Lower lobe of right lung (tissue), 2 donors: ENCODE results near the gene OR51L1. TPM values are rescaled to one million over a fixed set of nuclear protein-coding genes. Genes with fewer than 3 reads are reported as not detected.

ENCODE experiments used
- ATAC-seq, 2 donors: fragments of 200-7000 bp; cut with Tn5 transposase; one replicate each; pipeline ENCODE4 v1.9.1; 2020 to 2022; ENCODE audit warnings: mild to moderate bottlenecking in 2 of 2, moderate library complexity in 2 of 2
- DNase-seq: peaks from one replicate; pipeline ENCODE4 v3.0.0-alpha.2; 2020
- H3K27ac ChIP-seq: fragments of 200-600 bp; one replicate; pipeline ENCODE4 v1.8.0; 2022
- H3K27me3 ChIP-seq: fragments of 200-600 bp; one replicate; pipeline ENCODE4 v1.8.0; 2022; ENCODE audit warnings: low read depth
- H3K36me3 ChIP-seq: fragments of 200-600 bp; one replicate; pipeline ENCODE4 v1.8.0; 2022; ENCODE audit warnings: mild to moderate bottlenecking
- H3K4me1 ChIP-seq: fragments of 200-600 bp; one replicate; pipeline ENCODE4 v1.8.0; 2022
- H3K4me3 ChIP-seq: fragments of 200-600 bp; one replicate; pipeline ENCODE4 v1.8.0; 2022; ENCODE audit warnings: mild to moderate bottlenecking
- H3K9me3 ChIP-seq: fragments of 200-600 bp; one replicate; pipeline ENCODE4 v1.8.0; 2022
- intact Hi-C: fragments of 100-400 bp; cut with DNase I; formaldehyde crosslinking; loops from one replicate; pipeline ENCODE4 v1.11.0; 2022
- total RNA-seq: library from RNA; stranded (reverse); fragmentation: NEBNext Ultra II Directional; extraction: Animal tissue kit (Norgen Biotek cat#: 25700); gene quantifications from one replicate; pipeline ENCODE4 v1.2.1, GENCODE V29; 2021
- TF ChIP-seq, protein P1 (sequence below): fragments of 200-600 bp; IDR thresholded peaks from one replicate; pipeline ENCODE4 v1.8.0; 2022; ENCODE audit warnings: antibody characterized with exemption, mild to moderate bottlenecking
- donor health status: DM: no; HTN: yes; CAD: no; lungs with severe emphysema.

OR51L1 gene
- total RNA-seq, 1 donor from 2014 or later = not detected

DNA sequence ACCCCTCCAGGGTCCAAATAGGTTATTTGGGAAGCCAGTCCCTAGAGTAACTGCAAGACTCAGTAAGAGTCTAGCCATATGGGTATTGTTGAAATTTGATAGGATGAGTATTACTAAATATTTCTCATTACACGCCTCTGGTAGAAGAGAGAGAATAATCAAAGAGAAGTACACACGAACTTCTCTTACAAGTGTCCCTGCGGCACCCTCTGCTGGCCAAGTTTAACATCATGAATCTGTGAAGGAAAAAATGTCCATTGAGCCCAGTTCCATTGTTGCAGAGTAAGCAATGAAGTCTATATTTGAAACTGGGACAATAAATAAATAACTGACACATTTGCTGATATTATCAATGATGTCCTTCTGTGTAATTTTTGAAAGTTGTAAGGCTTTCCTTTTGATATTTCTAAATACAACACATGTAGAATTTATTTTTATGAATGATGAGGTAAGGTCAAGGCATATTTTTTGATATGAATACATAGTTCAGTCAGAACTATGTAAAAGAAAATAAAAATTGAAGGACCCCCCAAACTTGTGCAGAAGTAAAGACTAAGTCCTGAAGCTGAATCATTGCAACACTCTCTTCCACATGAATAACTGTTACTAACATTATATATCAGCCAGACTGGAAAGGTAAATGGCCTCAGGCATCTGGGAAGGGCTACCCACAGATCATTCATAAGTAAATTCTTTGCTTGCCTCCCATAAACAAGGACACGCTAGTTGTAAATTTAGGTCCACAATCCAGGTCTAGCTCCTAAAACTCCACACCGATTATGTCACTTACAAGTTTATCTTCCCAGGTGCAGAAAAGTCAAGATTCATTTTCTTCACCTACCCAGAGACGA, 10.0 kb downstream of the OR51L1 start:
- no peak overlapping the region for H3K27ac ChIP-seq
- no peaks in the 10 kb centered on the region for H3K4me1 ChIP-seq
- DNase-seq = no peak
- H3K9me3 ChIP-seq = no peaks in the 10 kb centered on the region
- no peaks in the 10 kb centered on the region for H3K27me3 ChIP-seq
- ATAC-seq = peak in 1 of 2 donors; percentile 44
- TF ChIP-seq, protein P1, sequence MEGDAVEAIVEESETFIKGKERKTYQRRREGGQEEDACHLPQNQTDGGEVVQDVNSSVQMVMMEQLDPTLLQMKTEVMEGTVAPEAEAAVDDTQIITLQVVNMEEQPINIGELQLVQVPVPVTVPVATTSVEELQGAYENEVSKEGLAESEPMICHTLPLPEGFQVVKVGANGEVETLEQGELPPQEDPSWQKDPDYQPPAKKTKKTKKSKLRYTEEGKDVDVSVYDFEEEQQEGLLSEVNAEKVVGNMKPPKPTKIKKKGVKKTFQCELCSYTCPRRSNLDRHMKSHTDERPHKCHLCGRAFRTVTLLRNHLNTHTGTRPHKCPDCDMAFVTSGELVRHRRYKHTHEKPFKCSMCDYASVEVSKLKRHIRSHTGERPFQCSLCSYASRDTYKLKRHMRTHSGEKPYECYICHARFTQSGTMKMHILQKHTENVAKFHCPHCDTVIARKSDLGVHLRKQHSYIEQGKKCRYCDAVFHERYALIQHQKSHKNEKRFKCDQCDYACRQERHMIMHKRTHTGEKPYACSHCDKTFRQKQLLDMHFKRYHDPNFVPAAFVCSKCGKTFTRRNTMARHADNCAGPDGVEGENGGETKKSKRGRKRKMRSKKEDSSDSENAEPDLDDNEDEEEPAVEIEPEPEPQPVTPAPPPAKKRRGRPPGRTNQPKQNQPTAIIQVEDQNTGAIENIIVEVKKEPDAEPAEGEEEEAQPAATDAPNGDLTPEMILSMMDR = peak; percentile 55
- no peaks in the 10 kb centered on the region for H3K36me3 ChIP-seq
- intact Hi-C loops = no loop called here
- H3K4me3 ChIP-seq = no peak overlapping the region

DNA sequence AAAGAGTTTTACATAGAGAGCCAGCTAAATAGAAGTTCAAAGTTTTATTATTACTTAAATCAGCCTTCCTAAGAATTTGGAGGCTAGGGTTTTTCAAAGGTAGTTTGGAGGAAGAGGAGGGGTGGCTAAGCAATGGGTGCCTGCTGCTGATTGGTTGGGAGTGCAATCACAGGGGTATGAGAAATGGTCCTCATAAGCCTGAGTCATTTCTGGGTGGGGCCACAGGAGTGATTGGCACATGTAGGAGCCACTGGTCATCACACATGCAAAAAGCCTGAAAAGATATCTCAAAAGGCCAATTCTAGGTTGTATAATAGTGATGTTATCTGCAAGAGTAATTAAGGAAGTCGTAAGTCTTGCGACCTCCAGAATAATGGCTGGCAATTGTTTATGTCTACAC, 12.9 kb downstream of the OR51L1 start:
- Histone ChIP-seq H3K4me3 (no peak overlapping the region), H3K9me3 (no peaks in the 10 kb centered on the region), H3K27ac (no peak overlapping the region), H3K4me1 (no peaks in the 10 kb centered on the region), H3K27me3 (no peaks in the 10 kb centered on the region), H3K36me3 (no peaks in the 10 kb centered on the region)
- intact Hi-C loops = no loop called here
- no peak for ATAC-seq
- TF ChIP-seq, protein P1 = no peak
- DNase-seq = no peak

DNA sequence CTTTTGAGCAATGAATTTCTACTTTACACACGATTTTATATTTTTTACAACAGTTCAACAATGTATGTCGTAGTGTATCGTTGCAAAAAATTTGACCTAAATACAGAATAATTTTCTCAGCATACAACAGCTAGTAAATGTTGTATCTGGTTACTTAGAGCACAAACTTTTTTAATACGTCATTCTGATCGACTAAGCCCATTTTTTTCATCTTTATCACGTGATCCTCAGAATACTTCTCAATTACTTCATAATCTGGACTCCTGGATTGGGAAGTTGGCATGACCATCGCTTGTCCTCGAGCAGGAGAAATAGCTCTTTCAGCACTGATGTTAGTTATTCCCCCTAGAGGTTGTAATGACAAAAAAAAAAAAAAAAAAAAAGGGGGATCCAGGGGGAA, 16.6 kb downstream of the OR51L1 start:
- no peak overlapping the region for H3K4me3 ChIP-seq
- no peaks in the 10 kb centered on the region for H3K4me1 ChIP-seq
- ATAC-seq = no peak
- no peaks in the 10 kb centered on the region for H3K9me3 ChIP-seq
- H3K27me3 ChIP-seq = no peaks in the 10 kb centered on the region
- H3K36me3 ChIP-seq = no peaks in the 10 kb centered on the region
- TF ChIP-seq, protein P1 = no peak
- no peak for DNase-seq
- intact Hi-C loops = no loop called here
- H3K27ac ChIP-seq = no peak overlapping the region

DNA sequence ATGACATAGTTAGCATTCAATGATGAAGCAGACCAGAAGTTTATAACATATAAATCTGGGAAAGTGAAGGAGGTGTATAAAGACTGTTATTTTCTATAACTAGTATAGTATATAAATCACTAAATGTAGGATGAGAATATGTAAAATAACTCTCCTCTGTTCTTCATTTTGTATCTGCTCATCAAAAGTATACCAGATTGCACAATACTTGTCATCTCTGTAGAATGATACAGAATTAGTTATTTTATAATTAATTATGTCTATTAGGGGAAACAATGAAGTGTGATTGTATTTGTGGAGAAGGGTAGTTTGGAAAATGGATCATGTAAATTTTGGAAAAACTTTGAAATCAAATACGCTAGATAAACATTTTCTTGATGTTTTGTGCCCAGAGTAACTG, 18.4 kb downstream of the OR51L1 start:
- ATAC-seq = no peak
- intact Hi-C loops = no loop called here

DNA sequence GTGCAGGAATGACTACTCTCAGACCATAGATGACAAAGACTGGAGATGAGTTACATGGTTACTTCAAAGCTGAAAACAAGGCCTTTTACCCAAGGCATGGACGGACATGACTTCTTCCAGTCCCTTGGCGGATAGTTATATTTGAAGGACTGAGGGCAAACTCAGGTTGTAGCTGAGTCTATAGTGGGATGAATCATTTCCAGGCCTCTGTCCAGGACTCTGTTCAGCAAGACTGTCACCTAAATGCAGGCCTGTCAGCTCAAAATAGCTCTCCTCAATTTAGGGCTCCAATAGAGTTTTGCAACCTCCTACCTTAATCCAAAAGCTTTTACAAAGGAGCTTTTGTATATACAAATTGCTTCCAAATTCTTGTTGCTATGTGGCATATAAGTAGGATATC, 27.3 kb downstream of the OR51L1 start:
- intact Hi-C loops = no loop called here
- H3K36me3 ChIP-seq = no peaks in the 10 kb centered on the region
- TF ChIP-seq, protein P1 = no peak
- H3K4me1 ChIP-seq = no peaks in the 10 kb centered on the region
- no peak overlapping the region for H3K27ac ChIP-seq
- DNase-seq (no peak), ATAC-seq (no peak)
- no peaks in the 10 kb centered on the region for H3K9me3 ChIP-seq
- no peaks in the 10 kb centered on the region for H3K27me3 ChIP-seq
- no peak overlapping the region for H3K4me3 ChIP-seq

More for the DNA sequence above, 18.4 kb downstream of the OR51L1 start:
- Histone ChIP-seq H3K27me3 (no peaks in the 10 kb centered on the region), H3K4me3 (no peak overlapping the region), H3K4me1 (no peaks in the 10 kb centered on the region), H3K9me3 (no peaks in the 10 kb centered on the region), H3K36me3 (no peaks in the 10 kb centered on the region), H3K27ac (no peak overlapping the region)
- no peak for DNase-seq
- TF ChIP-seq, protein P1 = no peak
